SKM-1 treated with dmso at 0.1 percent for 144 hours (cell line): ENCODE results near the gene PNPLA5.
A peak's percentile ranks its signal among the peaks of the same experiment; 100 is the strongest.

ENCODE experiments used
- DNase-seq: peaks from one replicate; lab custom pipeline; 2025; ENCODE audit not compliant: unreplicated experiment; lab: John Stamatoyannopoulos, UW

PNPLA5 gene

GRCh38 chr22:43901976-43902643 is 10.3 kb upstream of the PNPLA5 start:
- no peak for DNase-seq

- no peak for DNase-seq
Measured at GRCh38 chr22:43900206-43900605, 8.4 kb upstream of the PNPLA5 start.

- DNase-seq, result no peak
Measured at GRCh38 chr22:43897751-43898261, 6.0 kb upstream of the PNPLA5 start.

- DNase-seq, result no peak
Measured at GRCh38 chr22:43895986-43896645, 4.3 kb upstream of the PNPLA5 start.

- DNase-seq, result no peak
Measured at GRCh38 chr22:43894122-43894521, 2.3 kb upstream of the PNPLA5 start.

GRCh38 chr22:43893266-43893665 is 1.5 kb upstream of the PNPLA5 start:
- no peak for DNase-seq

GRCh38 chr22:43892183-43892894 is 526 bp upstream of the PNPLA5 start:
- no peak for DNase-seq

- no peak for DNase-seq
Measured at GRCh38 chr22:43890901-43891331, 897 bp downstream of the PNPLA5 start.

GRCh38 chr22:43889860-43890253 is 2.0 kb downstream of the PNPLA5 start:
- DNase-seq, result no peak

- no peak for DNase-seq
Measured at GRCh38 chr22:43889201-43889859, 2.5 kb downstream of the PNPLA5 start.

- DNase-seq, result no peak
Measured at GRCh38 chr22:43888740-43889139, 3.1 kb downstream of the PNPLA5 start.

- no peak for DNase-seq
Measured at GRCh38 chr22:43887391-43887790, 4.4 kb downstream of the PNPLA5 start.

- DNase-seq, result no peak
Measured at GRCh38 chr22:43886231-43886630, 5.6 kb downstream of the PNPLA5 start.

GRCh38 chr22:43885786-43886185 is 6.0 kb downstream of the PNPLA5 start:
- no peak for DNase-seq

- no peak for DNase-seq
Measured at GRCh38 chr22:43885319-43885671, 6.5 kb downstream of the PNPLA5 start.

GRCh38 chr22:43884600-43885318 is 7.1 kb downstream of the PNPLA5 start:
- peak; percentile 10 for DNase-seq

- no peak for DNase-seq
Measured at GRCh38 chr22:43883719-43884415, 7.9 kb downstream of the PNPLA5 start.

GRCh38 chr22:43883012-43883661 is 8.7 kb downstream of the PNPLA5 start:
- DNase-seq, result peak; percentile 32

GRCh38 chr22:43882122-43882767 is 9.6 kb downstream of the PNPLA5 start:
- peak; percentile 9 for DNase-seq
